ENCODE measurements around the gene HDGF. TPM values are rescaled to one million over a fixed set of nuclear protein-coding genes. Genes with fewer than 3 reads are reported as not detected.

HDGF gene
- total and polyA plus RNA-seq, 9 of the 15 experiments (the other 6 are each of a cell fraction or from before 2014, with no cell fraction given): 38.8 to 601 (median 400) TPM

- TF ChIP-seq, protein P1, sequence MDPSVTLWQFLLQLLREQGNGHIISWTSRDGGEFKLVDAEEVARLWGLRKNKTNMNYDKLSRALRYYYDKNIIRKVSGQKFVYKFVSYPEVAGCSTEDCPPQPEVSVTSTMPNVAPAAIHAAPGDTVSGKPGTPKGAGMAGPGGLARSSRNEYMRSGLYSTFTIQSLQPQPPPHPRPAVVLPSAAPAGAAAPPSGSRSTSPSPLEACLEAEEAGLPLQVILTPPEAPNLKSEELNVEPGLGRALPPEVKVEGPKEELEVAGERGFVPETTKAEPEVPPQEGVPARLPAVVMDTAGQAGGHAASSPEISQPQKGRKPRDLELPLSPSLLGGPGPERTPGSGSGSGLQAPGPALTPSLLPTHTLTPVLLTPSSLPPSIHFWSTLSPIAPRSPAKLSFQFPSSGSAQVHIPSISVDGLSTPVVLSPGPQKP (CRISPR knock-in tag; IDR thresholded peaks at IDR 0.05): no peak
- TF ChIP-seq, protein P2, sequence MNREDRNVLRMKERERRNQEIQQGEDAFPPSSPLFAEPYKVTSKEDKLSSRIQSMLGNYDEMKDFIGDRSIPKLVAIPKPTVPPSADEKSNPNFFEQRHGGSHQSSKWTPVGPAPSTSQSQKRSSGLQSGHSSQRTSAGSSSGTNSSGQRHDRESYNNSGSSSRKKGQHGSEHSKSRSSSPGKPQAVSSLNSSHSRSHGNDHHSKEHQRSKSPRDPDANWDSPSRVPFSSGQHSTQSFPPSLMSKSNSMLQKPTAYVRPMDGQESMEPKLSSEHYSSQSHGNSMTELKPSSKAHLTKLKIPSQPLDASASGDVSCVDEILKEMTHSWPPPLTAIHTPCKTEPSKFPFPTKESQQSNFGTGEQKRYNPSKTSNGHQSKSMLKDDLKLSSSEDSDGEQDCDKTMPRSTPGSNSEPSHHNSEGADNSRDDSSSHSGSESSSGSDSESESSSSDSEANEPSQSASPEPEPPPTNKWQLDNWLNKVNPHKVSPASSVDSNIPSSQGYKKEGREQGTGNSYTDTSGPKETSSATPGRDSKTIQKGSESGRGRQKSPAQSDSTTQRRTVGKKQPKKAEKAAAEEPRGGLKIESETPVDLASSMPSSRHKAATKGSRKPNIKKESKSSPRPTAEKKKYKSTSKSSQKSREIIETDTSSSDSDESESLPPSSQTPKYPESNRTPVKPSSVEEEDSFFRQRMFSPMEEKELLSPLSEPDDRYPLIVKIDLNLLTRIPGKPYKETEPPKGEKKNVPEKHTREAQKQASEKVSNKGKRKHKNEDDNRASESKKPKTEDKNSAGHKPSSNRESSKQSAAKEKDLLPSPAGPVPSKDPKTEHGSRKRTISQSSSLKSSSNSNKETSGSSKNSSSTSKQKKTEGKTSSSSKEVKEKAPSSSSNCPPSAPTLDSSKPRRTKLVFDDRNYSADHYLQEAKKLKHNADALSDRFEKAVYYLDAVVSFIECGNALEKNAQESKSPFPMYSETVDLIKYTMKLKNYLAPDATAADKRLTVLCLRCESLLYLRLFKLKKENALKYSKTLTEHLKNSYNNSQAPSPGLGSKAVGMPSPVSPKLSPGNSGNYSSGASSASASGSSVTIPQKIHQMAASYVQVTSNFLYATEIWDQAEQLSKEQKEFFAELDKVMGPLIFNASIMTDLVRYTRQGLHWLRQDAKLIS (CRISPR knock-in tag; IDR thresholded peaks at IDR 0.05): no peak
- TF ChIP-seq MBD2 (IDR thresholded peaks at IDR 0.05; ENCODE audit: borderline replicate concordance, low read depth) (no peak), NRF1 (conservative IDR thresholded peaks at IDR 0.05 in 1 of 2, IDR thresholded peaks at IDR 0.05 in 1 of 2) (no peak), SREBF1 (IDR thresholded peaks at IDR 0.05; ENCODE audit: borderline replicate concordance, low read depth, low read length) (no peak), STAG1 (CRISPR knock-in tag; IDR thresholded peaks at IDR 0.05; ENCODE audit: borderline replicate concordance) (no peak), BRD4 (IDR thresholded peaks at IDR 0.05) (no peak), MBD1 (CRISPR knock-in tag; IDR thresholded peaks at IDR 0.05) (no peak), NCOA1 (IDR thresholded peaks at IDR 0.05; ENCODE audit: low read depth) (peak; percentile 98), MYBL2 (IDR thresholded peaks at IDR 0.05; ENCODE audit: low read depth) (no peak), MYBL2 (CRISPR knock-in tag; IDR thresholded peaks at IDR 0.05; ENCODE audit: borderline replicate concordance) (no peak)
- TF ChIP-seq, protein P3, sequence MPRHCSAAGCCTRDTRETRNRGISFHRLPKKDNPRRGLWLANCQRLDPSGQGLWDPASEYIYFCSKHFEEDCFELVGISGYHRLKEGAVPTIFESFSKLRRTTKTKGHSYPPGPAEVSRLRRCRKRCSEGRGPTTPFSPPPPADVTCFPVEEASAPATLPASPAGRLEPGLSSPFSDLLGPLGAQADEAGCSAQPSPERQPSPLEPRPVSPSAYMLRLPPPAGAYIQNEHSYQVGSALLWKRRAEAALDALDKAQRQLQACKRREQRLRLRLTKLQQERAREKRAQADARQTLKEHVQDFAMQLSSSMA (CRISPR knock-in tag; IDR thresholded peaks at IDR 0.05): no peak
- TF ChIP-seq, protein P4, sequence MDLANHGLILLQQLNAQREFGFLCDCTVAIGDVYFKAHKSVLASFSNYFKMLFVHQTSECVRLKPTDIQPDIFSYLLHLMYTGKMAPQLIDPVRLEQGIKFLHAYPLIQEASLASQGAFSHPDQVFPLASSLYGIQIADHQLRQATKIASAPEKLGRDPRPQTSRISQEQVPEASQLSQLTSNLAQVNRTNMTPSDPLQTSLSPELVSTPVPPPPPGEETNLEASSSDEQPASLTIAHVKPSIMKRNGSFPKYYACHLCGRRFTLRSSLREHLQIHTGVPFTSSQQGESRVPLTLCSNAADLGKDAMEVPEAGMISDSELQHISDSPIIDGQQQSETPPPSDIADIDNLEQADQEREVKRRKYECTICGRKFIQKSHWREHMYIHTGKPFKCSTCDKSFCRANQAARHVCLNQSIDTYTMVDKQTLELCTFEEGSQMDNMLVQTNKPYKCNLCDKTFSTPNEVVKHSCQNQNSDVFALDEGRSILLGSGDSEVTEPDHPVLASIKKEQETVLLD (IDR thresholded peaks at IDR 0.05): peak; percentile 86
- TF ChIP-seq, protein P5, sequence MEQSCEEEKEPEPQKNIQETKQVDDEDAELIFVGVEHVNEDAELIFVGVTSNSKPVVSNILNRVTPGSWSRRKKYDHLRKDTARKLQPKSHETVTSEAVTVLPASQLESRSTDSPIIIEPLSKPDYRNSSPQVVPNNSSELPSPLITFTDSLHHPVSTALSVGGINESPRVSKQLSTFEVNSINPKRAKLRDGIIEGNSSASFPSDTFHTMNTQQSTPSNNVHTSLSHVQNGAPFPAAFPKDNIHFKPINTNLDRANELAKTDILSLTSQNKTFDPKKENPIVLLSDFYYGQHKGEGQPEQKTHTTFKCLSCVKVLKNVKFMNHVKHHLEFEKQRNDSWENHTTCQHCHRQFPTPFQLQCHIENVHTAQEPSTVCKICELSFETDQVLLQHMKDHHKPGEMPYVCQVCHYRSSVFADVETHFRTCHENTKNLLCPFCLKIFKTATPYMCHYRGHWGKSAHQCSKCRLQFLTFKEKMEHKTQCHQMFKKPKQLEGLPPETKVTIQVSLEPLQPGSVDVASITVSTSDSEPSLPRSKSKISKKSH (CRISPR knock-in tag; IDR thresholded peaks at IDR 0.05): no peak
Measured at GRCh38 chr1:156728599-156729462, 22.6 kb downstream of the HDGF start, which contains the start of gene ISG20L2 (continued).

Measured in K562 (cell line).